Body of pancreas (tissue), 4 donors: ENCODE measurements around the gene DCLRE1B. TPM values are rescaled to one million over a fixed set of nuclear protein-coding genes. Genes with fewer than 3 reads are reported as not detected.

Experiments
- ATAC-seq: fragments of 150-250 bp; one replicate; pipeline ENCODE4 v1.9.1; 2016
- DNase-seq, 4 donors: peaks; one replicate each; pipeline ENCODE4 v3.0.0-alpha.2; 2019
- H3K27ac ChIP-seq, 4 donors: fragments of 200-600 bp; sonication (generic); 1 replicate in 3 of 4; 2 replicates in 1 of 4; pipeline versions ENCODE4 v1.5.1 to v1.6.1; 2016 to 2019; ENCODE audit warnings: mild to moderate bottlenecking in 1 of 4, mixed read lengths in 1 of 4, moderate library complexity in 1 of 4
- H3K27me3 ChIP-seq, 2 donors: fragments of 200-600 bp; sonication (generic); one replicate each; pipeline ENCODE4 v1.6.0; 2016; ENCODE audit warnings: mild to moderate bottlenecking in 1 of 2
- H3K36me3 ChIP-seq, 2 donors: fragments of 200-600 bp; sonication (generic); replicated peaks in 1 of 2; 2 replicates each; pipeline ENCODE4 v1.5.1; 2016; ENCODE audit warnings: low read depth in 2 of 2; ENCODE audit not compliant: insufficient read depth in 1 of 2
- H3K4me1 ChIP-seq: fragments of 200-600 bp; sonication (generic); one replicate; pipeline ENCODE4 v1.6.0; 2016
- H3K4me3 ChIP-seq, 2 donors: fragments of 200-600 bp; sonication (generic); 1 replicate in 1 of 2; 2 replicates in 1 of 2; pipeline ENCODE4 v1.5.1; 2016 to 2019
- H3K9me3 ChIP-seq, 3 donors: fragments of 200-600 bp; sonication (generic); 1 replicate in 2 of 3; 2 replicates in 1 of 3; pipeline ENCODE4 v1.5.1; 2016
- CTCF ChIP-seq, 7 experiments: fragments of 450-650 bp in 4 of 7; fragments of 200-600 bp in 3 of 7; sonication (generic) in 3 of 7; IDR thresholded peaks; one replicate each; pipeline ENCODE4 v1.5.1; 2016 to 2019; ENCODE audit warnings: antibody characterized with exemption in 7 of 7
- POLR2A ChIP-seq, 3 donors: fragments of 450-650 bp; IDR thresholded peaks; one replicate each; pipeline ENCODE4 v1.6.1; 2016; ENCODE audit warnings: antibody characterized with exemption in 3 of 3, mild to moderate bottlenecking in 2 of 3
- WGBS, 2 donors: methylation state at CpG; one replicate each; pipeline ENCODE4 v1.1.5; 2017; 5-methylcytosine and 5-hydroxymethylcytosine counted together
- intact Hi-C: fragments of 100-400 bp; cut with DNase I; formaldehyde crosslinking; loops from one replicate; pipeline ENCODE4 v1.15.1; 2023
- total RNA-seq, 2 donors: library from RNA; depleted of rRNA; stranded (reverse); fragments of >200 nt; gene quantifications; one replicate each; pipeline ENCODE4 v1.1.0, GENCODE V29; 2016

Gene DCLRE1B
- total RNA-seq, 2 donors from 2014 or later, result 1.3 to 2.1 TPM

DNA sequence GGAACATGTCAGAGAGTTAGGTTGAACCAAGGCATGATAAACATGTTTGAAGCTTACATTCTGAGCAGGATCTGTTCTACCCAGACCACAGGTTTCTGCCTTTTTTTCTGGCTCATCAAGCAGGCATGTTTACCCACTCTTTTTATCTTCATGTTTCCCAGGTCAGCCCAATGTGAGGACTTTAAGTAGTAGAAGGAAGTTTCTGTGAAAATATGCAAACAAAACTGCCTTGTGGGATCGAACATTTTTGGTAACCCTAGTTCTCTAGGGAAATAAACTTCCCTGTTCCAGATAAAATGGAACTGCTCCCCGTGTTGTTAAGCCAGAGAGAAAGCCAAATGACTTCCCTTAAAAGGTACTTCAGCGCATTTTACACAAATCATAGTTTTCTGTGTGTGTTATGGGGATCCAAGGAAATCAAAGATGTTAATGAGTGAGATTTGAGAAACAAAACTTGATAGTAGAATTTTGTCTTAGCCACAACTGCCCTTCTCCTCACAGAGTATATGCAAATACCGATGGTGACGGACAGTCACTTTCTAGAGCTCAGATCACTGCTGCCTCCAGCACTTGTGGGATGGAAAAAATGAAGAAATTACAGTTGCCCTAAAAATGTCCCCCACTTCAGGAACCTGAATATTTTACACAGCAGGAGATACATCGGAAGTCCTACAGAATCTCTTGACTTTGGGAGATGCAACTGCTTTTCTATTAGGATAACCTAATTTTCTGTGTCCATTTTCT lies 23.2 kb downstream of the DCLRE1B start:
- H3K36me3 ChIP-seq, result no peaks in the 10 kb centered on the region
- TF ChIP-seq POLR2A (IDR thresholded peaks at IDR 0.05) (no peak), CTCF (IDR thresholded peaks at IDR 0.05) (no peak)
- peaks cover 34% of the 10 kb centered on the region for H3K4me1 ChIP-seq
- peak overlapping the region; percentile 81 to 98 (median 95) for H3K27ac ChIP-seq
- ATAC-seq, result no peak
- DNase-seq, result no peak
- H3K4me3 ChIP-seq, result peak overlapping the region in 1 of 2 donors; percentile 72
- H3K27me3 ChIP-seq, result no peaks in the 10 kb centered on the region
- H3K9me3 ChIP-seq, result no peaks in the 10 kb centered on the region
- intact Hi-C loops, result no loop called here
- WGBS, 2 donors, result 3 to 5% methylated on average over 6 of the region's 6 CpGs

GRCh38 chr1:113928941-113929749 lies 24.0 kb downstream of the DCLRE1B start, which contains the start of gene HIPK1:
TSS of gene HIPK1 (plus strand) at chr1:113929324.
- peak within 1 kb of the TSS; percentile 81 to 98 (median 95) for H3K27ac ChIP-seq
- H3K36me3 ChIP-seq, result no peaks in the 10 kb centered on the region
- TF ChIP-seq POLR2A (IDR thresholded peaks at IDR 0.05), result peak; percentile 41 to 76 (median 74)
- TF ChIP-seq CTCF (IDR thresholded peaks at IDR 0.05), result peak in 4 of 7 experiments; percentile 26 to 51 (median 42)
- intact Hi-C loops, result no loop called here
- no peaks in the 10 kb centered on the region for H3K9me3 ChIP-seq
- peak within 1 kb of the TSS; percentile 72 to 99 for H3K4me3 ChIP-seq
- WGBS, 2 donors, result 0 to 1% methylated on average over 25 to 52 of the region's 61 CpGs
- ATAC-seq, result peak; percentile 93
- peak; percentile 91 to 94 (median 94) for DNase-seq
- no peaks in the 10 kb centered on the region for H3K27me3 ChIP-seq
- H3K4me1 ChIP-seq, result peaks cover 42% of the 10 kb centered on the region

- DNase-seq, result peak; percentile 61 to 72 (median 67)
- H3K4me1 ChIP-seq, result peaks cover 48% of the 10 kb centered on the region
Measured at GRCh38 chr1:113929750-113930498, 24.8 kb downstream of the DCLRE1B start.

More at GRCh38 chr1:113929750-113930498, 24.8 kb downstream of the DCLRE1B start:
- Histone ChIP-seq H3K9me3 (no peaks in the 10 kb centered on the region), H3K4me3 (peak overlapping the region; percentile 72 to 99), H3K27me3 (no peaks in the 10 kb centered on the region), H3K27ac (peak overlapping the region; percentile 81 to 98 (median 95)), H3K36me3 (no peaks in the 10 kb centered on the region)
- WGBS, 2 donors, result 0 to 1% methylated on average over 13 to 44 of the region's 64 CpGs
- intact Hi-C loops, result no loop called here
- ATAC-seq, result peak; percentile 47
- TF ChIP-seq POLR2A (IDR thresholded peaks at IDR 0.05), result peak; percentile 15 to 67 (median 24)
- TF ChIP-seq CTCF (IDR thresholded peaks at IDR 0.05), result peak in 3 of 7 experiments; percentile 5 to 10 (median 8)
